SK-N-MC (cell line): ENCODE results near the gene TSHZ2.

Experiments used
- DNase-seq: peaks from one replicate; pipeline ENCODE4 v3.0.0-alpha.2; 2011; ENCODE audit warnings: low read depth, low spot score
- H3K27ac ChIP-seq: fragments of 200-600 bp; sonication (generic); 2 replicates; pipeline ENCODE4 v1.5.1; 2016; ENCODE audit warnings: mixed run types
- H3K36me3 ChIP-seq: fragments of 200-600 bp; sonication (generic); 2 replicates; pipeline ENCODE4 v1.6.1; 2017; ENCODE audit warnings: antibody characterized with exemption, low read length, mixed read lengths; ENCODE audit not compliant: insufficient read depth
- H3K4me3 ChIP-seq: fragments of 200-600 bp; sonication (generic); 2 replicates; pipeline ENCODE4 v1.5.1; 2016
- H3K9ac ChIP-seq: fragments of 200-600 bp; sonication (generic); 2 replicates; pipeline ENCODE4 v1.8.0; 2017; ENCODE audit warnings: mixed run types, mixed read lengths; ENCODE audit not compliant: insufficient read length
- H3K9me3 ChIP-seq: fragments of 200-600 bp; sonication (generic); 2 replicates; pipeline ENCODE4 v1.6.1; 2017; ENCODE audit warnings: low read depth, mild to moderate bottlenecking, antibody characterized with exemption, low read length, moderate library complexity, mixed read lengths
- EZH2 ChIP-seq: fragments of 200-600 bp; sonication (generic); IDR thresholded peaks from one replicate; pipeline ENCODE4 v1.6.1; 2017; ENCODE audit warnings: antibody characterized with exemption
- FOXP2 ChIP-seq: optimal IDR thresholded peaks from 2 replicates; pipeline ENCODE3; 2011; ENCODE audit warnings: mild to moderate bottlenecking, moderate library complexity; ENCODE audit not compliant: insufficient read depth; ENCODE audit errors: extremely low read length, control extremely low read depth
- POLR2AphosphoS5 ChIP-seq: IDR thresholded peaks from 2 replicates; pipeline ENCODE4 v1.6.1; 2012; ENCODE audit warnings: mild to moderate bottlenecking, low read depth, low read length, borderline replicate concordance

Gene TSHZ2

DNA sequence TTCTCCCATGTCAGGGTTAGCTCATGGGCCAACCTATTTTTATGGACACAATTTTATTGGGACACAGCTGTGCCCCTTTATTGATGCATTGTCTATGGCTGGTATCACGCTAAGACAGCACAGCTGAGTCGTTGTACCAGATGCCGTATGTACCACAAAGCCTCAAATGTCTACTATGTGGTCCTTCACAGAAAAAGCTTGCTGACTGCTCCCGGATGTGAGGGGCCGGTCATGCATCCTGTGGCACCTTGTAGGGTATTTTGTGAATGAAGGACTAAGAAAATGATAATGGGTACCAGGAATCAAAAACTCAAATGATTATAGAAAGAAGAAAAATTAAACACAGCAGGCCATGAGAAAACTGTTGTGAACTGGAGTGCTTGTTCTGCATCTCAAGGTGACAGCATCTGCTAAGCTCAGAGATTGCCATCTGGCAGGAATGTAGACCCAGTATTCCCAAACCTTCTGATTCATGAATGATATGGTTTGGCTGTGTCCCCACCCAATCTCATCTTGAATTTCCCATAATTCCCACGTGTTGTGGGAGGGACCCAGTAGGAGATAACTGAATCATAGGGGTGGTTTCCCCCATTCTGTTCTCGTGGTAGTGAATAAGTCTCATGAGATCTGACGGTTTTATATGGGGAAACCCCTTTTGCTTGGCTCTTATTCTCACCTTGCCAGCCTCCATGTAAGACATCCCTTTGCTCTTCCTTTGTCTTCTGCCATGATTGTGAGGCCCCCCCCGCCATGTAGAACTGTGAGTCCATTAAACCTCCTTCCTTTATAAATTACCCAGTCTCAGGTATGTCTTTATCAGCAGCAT is 248.5 kb downstream of the TSHZ2 start:
- Histone ChIP-seq H3K4me3 (no peak overlapping the region), H3K27ac (no peak overlapping the region), H3K9ac (no peak overlapping the region), H3K36me3 (no peaks in the 10 kb centered on the region), H3K9me3 (no peaks in the 10 kb centered on the region)
- DNase-seq, result no peak
- TF ChIP-seq POLR2AphosphoS5, result no peak
- TF ChIP-seq EZH2, result no peak
- no peak for TF ChIP-seq FOXP2

GRCh38 chr20:53221731-53222130 is 249.6 kb downstream of the TSHZ2 start:
- DNase-seq, result no peak
- no peak for TF ChIP-seq FOXP2
- no peak for TF ChIP-seq EZH2
- TF ChIP-seq POLR2AphosphoS5, result no peak
- H3K27ac ChIP-seq, result no peak overlapping the region
- no peaks in the 10 kb centered on the region for H3K9me3 ChIP-seq
- H3K4me3 ChIP-seq, result no peak overlapping the region
- no peaks in the 10 kb centered on the region for H3K36me3 ChIP-seq
- no peak overlapping the region for H3K9ac ChIP-seq

DNA sequence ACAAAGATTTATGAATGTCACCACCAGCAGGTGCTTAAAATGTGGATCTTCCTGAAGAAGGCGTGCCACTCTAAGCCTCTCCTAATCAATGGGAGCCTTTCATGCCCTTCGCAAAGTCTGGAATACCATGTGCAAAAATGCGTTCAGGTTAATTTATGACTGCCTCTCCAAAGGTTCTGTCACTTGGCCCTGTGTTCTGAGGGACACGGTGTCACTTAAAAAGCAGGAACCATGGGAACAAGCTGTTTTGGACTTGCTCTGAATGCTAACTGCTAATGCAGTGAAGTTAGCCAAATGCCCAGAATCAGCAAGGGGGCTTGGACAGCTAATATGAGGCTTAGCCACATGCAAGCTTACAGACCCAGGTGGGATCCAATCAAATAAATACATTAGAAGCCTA is 250.3 kb downstream of the TSHZ2 start:
- Histone ChIP-seq H3K36me3 (no peaks in the 10 kb centered on the region), H3K27ac (no peak overlapping the region), H3K9ac (no peak overlapping the region), H3K9me3 (no peaks in the 10 kb centered on the region), H3K4me3 (no peak overlapping the region)
- TF ChIP-seq POLR2AphosphoS5 (no peak), FOXP2 (no peak), EZH2 (no peak)
- no peak for DNase-seq

DNA sequence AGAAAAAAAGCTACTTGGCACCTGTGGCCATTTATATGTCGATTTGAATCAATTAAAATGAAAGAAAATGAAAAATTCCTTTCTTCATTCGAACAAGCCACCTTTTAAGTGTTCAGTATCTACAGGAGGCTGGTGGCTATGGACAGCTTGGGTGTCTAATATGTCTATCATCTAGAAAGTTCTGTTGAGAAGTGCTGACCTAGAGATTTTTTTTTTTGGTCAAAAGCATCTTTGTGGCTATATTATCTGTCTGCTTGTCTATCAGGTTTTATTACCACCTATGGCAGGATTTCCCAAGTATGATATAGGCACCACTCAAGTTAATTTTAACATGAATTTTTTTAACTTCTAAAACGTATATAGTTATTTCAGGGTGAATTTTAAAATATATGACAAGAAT is 250.8 kb downstream of the TSHZ2 start:
- Histone ChIP-seq H3K9ac (no peak overlapping the region), H3K36me3 (no peaks in the 10 kb centered on the region), H3K27ac (no peak overlapping the region), H3K9me3 (no peaks in the 10 kb centered on the region), H3K4me3 (no peak overlapping the region)
- TF ChIP-seq EZH2 (no peak), POLR2AphosphoS5 (no peak), FOXP2 (no peak)
- no peak for DNase-seq

GRCh38 chr20:53223626-53224172 is 251.5 kb downstream of the TSHZ2 start:
- Histone ChIP-seq H3K36me3 (no peaks in the 10 kb centered on the region), H3K9me3 (no peaks in the 10 kb centered on the region), H3K27ac (no peak overlapping the region), H3K4me3 (no peak overlapping the region), H3K9ac (no peak overlapping the region)
- no peak for DNase-seq
- no peak for TF ChIP-seq FOXP2
- TF ChIP-seq POLR2AphosphoS5, result no peak
- no peak for TF ChIP-seq EZH2

DNA sequence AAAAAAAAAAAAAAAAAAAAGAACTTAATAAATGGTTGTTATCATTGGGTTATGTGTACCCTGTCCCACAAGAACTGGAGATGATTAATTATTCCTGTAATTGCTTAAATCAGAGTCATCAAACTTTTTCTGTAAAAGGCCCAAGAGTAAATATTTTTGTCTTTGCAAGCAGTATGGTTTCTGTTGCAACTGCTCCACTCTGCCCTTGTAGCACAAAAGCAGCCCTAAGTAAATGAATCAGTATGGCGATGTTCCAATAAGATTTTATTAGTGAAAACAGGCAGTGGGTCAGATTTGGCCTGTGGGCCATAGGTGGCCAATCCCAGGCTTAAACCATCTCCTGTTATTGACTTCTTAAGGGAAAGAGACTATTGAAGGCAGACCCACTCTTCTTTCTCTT is 252.7 kb downstream of the TSHZ2 start:
- TF ChIP-seq EZH2 (no peak), FOXP2 (no peak), POLR2AphosphoS5 (no peak)
- no peak overlapping the region for H3K4me3 ChIP-seq
- no peak overlapping the region for H3K27ac ChIP-seq
- no peaks in the 10 kb centered on the region for H3K9me3 ChIP-seq
- DNase-seq, result no peak
- H3K36me3 ChIP-seq, result no peaks in the 10 kb centered on the region
- no peak overlapping the region for H3K9ac ChIP-seq

- Histone ChIP-seq H3K36me3 (no peaks in the 10 kb centered on the region), H3K4me3 (no peak overlapping the region), H3K27ac (0 out of 2 replicates have a peak overlapping the region, but pooled peaks have one; percentile 2), H3K9ac (no peak overlapping the region), H3K9me3 (no peaks in the 10 kb centered on the region)
- DNase-seq, result no peak
- TF ChIP-seq POLR2AphosphoS5 (no peak), EZH2 (no peak), FOXP2 (no peak)
These were observed 254.7 kb downstream of the TSHZ2 start for GRCh38 chr20:53226826-53227225.

- peak overlapping the region; percentile 2; the same call in 1 of the 2 replicates for H3K27ac ChIP-seq
- H3K9ac ChIP-seq, result no peak overlapping the region
- H3K36me3 ChIP-seq, result no peaks in the 10 kb centered on the region
- H3K9me3 ChIP-seq, result no peaks in the 10 kb centered on the region
- TF ChIP-seq FOXP2 (no peak), EZH2 (no peak), POLR2AphosphoS5 (no peak)
- 0 out of 2 replicates have a peak overlapping the region, but pooled peaks have one; percentile 18 for H3K4me3 ChIP-seq
- DNase-seq, result peak; percentile 51
These were observed 255.4 kb downstream of the TSHZ2 start for GRCh38 chr20:53227523-53227922.
